Measurements from ENCODE around the gene GRPEL2.
"Not testable (repeated sequence)": the region's sequence is repeated elsewhere in the genome, so short reads cannot be mapped to it uniquely, and the experiment has no call there.

Gene GRPEL2

DNA sequence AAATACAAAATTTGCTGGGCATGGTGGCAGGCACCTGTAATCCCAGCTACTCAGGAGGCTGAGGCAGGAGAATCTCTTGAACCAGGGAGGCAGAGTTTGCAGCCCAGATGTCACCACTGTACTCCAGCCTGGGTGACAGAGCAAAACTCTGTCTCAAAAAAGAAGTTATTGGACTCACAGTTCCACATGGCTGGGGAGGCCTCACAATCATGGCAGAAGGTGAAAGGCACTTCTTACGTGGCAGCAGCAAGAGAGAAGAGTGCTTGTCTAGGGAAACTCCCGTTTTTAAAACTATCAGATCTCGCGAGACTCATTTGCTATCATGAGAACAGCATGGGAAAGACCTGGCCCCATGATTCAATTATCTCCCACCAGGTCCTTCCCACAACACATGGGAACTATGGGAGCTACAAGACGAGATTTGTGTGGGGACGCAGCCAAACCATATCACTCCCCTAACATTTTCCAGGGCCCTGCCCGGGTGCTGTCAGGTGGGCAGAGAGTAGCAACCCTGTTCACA lies 53.5 kb downstream of the GRPEL2 start:
- DNase-seq (ENCODE audit: low spot score): not testable (repeated sequence)

DNA sequence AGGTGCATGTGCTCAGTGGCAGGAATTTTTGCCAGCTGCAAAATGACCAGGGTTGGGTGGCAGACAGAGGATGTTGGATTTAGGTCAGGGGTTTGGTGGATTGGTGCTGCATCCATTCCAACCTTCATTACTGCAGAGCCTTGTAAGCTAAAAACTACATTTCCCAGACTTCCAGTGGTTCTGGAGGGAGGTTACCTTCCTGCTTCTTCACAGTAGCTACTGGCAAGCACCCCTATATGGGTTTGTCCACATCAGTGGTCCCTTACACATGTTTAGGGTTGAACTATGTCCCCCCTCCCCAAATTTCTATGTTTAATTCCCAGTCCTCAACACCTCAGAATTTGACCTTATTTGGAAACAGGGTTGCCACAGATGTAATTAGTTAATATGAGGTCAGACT lies 54.5 kb downstream of the GRPEL2 start:
- no peak for DNase-seq (ENCODE audit: low spot score)

DNA sequence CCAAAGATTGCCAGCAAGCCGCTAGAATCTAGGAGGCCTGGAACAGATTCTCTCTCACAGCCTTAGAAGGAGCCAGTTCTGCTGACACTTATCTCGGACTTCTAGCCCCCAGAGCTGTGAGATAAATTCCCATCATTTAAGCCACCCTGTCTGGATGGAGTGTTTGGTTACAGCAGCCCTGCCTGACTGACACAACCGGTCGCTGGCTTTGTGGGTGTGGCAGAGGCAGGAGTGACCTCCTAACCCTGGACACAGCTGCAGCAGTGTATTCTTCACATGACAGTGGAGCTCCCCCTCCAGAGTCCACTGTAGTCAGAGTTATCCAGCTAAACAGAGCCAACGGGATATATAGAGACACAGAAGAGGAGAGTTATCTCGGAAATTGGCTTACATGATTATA lies 55.0 kb downstream of the GRPEL2 start:
- DNase-seq (ENCODE audit: low spot score): no peak

DNA sequence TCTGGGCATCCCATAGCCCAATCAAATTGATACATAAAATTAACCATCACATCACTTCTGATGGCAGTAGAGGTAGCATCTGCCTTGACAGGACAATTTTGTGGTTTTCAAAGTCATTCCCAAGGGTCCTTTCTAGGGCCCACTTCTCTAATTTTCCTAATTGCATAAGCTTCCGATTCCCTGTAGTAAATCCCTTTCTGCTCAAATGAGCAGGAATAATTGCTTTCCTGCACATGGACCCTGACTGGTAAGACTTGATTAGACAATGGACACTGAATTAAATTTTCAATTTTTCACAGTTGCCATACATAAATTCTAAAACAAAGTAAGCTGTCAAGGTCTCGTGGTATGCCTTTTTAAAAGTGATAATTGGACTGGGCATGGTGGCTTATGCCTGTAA lies 55.8 kb downstream of the GRPEL2 start:
- no peak for DNase-seq (ENCODE audit: low spot score)

DNA sequence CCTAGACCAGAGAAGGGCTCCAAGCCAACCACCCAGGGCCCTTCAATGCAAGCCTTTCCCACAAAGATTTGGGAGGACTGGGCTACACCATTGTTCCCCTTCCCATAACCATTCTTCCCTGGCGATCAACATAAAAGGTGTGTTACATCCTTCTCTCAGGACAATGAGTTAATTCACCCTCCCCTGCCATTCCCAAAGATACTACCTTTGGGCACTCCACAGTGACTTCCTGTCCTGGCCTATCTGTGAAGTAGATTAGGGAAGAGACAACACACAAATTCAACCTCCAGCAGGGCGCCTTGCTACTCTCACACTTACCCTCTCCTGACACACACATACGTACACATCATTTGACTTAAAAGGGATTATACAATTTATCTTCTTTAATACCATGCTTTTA lies 57.0 kb downstream of the GRPEL2 start:
- no peak for DNase-seq (ENCODE audit: low spot score)
